GM18519 (cell line): ENCODE data around the gene LAMTOR2.
"Not testable (repeated sequence)": the region's sequence is repeated elsewhere in the genome, so short reads cannot be mapped to it uniquely, and the experiment has no call there.

Experiments used
- ATAC-seq: cut with Tn5 transposase; IDR thresholded peaks from one replicate; pipeline ENCODE4 v1.9.1; 2021; ENCODE audit warnings: mild to moderate bottlenecking, moderate library complexity; ENCODE audit not compliant: unreplicated experiment, low FRiP score

Gene LAMTOR2

GRCh38 chr1:156051011-156051725 is 3.4 kb upstream of the LAMTOR2 start:
- no peak for ATAC-seq

GRCh38 chr1:156052862-156053767 is 1.5 kb upstream of the LAMTOR2 start:
- ATAC-seq, result no peak

GRCh38 chr1:156053768-156054499 is 648 bp upstream of the LAMTOR2 start, which contains the start of gene UBQLN4:
Gene UBQLN4, minus strand, starts transcription at chr1:156053798. Its CDS starts 97 bp downstream, at chr1:156053701.
- no peak for ATAC-seq

- ATAC-seq, result no peak
Observed at GRCh38 chr1:156055281-156056048, 883 bp downstream of the LAMTOR2 start.

GRCh38 chr1:156056326-156056849 is 1.8 kb downstream of the LAMTOR2 start:
- ATAC-seq, result no peak

- ATAC-seq, result no peak
Observed at GRCh38 chr1:156060937-156061636, 6.5 kb downstream of the LAMTOR2 start, which contains the start of gene RAB25. Gene RAB25, plus strand, starts transcription at chr1:156061160. Its CDS starts 241 bp downstream, at chr1:156061401.

GRCh38 chr1:156062189-156062588 is 7.6 kb downstream of the LAMTOR2 start:
- no peak for ATAC-seq

GRCh38 chr1:156063997-156064285 is 9.4 kb downstream of the LAMTOR2 start:
- ATAC-seq, result no peak

- no peak for ATAC-seq
Observed at GRCh38 chr1:156064615-156065014, 10.0 kb downstream of the LAMTOR2 start.

- no peak for ATAC-seq
Observed at GRCh38 chr1:156065212-156065611, 10.6 kb downstream of the LAMTOR2 start.

- no peak for ATAC-seq
Observed at GRCh38 chr1:156065871-156066270, 11.3 kb downstream of the LAMTOR2 start.

GRCh38 chr1:156067262-156067661 is 12.7 kb downstream of the LAMTOR2 start:
- ATAC-seq, result no peak

- ATAC-seq, result no peak
Observed at GRCh38 chr1:156069490-156070455, 15.2 kb downstream of the LAMTOR2 start.

GRCh38 chr1:156070548-156070947 is 16.0 kb downstream of the LAMTOR2 start:
- ATAC-seq, result no peak

GRCh38 chr1:156071332-156071816 is 16.8 kb downstream of the LAMTOR2 start:
- not testable (repeated sequence) for ATAC-seq

GRCh38 chr1:156072251-156072650 is 17.7 kb downstream of the LAMTOR2 start:
- no peak for ATAC-seq

GRCh38 chr1:156073110-156073687 is 18.6 kb downstream of the LAMTOR2 start:
- no peak for ATAC-seq

GRCh38 chr1:156073740-156074139 is 19.2 kb downstream of the LAMTOR2 start:
- ATAC-seq, result no peak
